Endothelial cell of umbilical vein (primary cell): ENCODE measurements around the gene FGF10. TPM values are rescaled to one million over a fixed set of nuclear protein-coding genes. Genes with fewer than 3 reads are reported as not detected.

ENCODE experiments used
- BruUV-seq: library from RNA; stranded (reverse); fragments of 400-500 nt; replicated peaks from 2 replicates; lab custom pipeline; 2021; lab: Mats Ljungman, UMichigan
- CTCF ChIA-PET: fragments of 300-600, 350-600 bp; sonication (Branson Sonifier 250); formaldehyde crosslinking; loops from one replicate; lab custom pipeline; 2021; ENCODE audit warnings: antibody characterized with exemption, inconsistent platforms; lab: Charles Lee
- POLR2A ChIA-PET: fragments of 300-600, 350-600 bp; sonication (Branson Sonifier 250); formaldehyde crosslinking; loops from one replicate; lab custom pipeline; 2021; ENCODE audit warnings: antibody characterized with exemption, inconsistent platforms; lab: Charles Lee
- DNase-seq: peaks from one replicate; pipeline ENCODE4 v3.0.0-alpha.2; 2011; ENCODE audit warnings: low read depth, low spot score
- FAIRE-seq: peaks from 2 replicates; lab custom pipeline; 2011; peaks lifted over from hg19 to GRCh38; lab: Jason Lieb, UNC
- H2AFZ ChIP-seq: 2 replicates; pipeline ENCODE4 v1.6.0; 2012; ENCODE audit warnings: low read depth, low read length, control low read depth, inconsistent platforms
- H3K27ac ChIP-seq: 2 replicates; pipeline ENCODE4 v1.5.1; 2011; ENCODE audit warnings: low read depth, mild to moderate bottlenecking, control low read depth, low read length, moderate library complexity; ENCODE audit not compliant: insufficient read depth
- H3K27me3 ChIP-seq, 2 experiments: 2 replicates each; pipeline versions ENCODE4 v1.6.0 to v1.6.1; 2011; ENCODE audit warnings: low read length in 2 of 2, mixed read lengths in 1 of 2; ENCODE audit not compliant: control insufficient read depth in 2 of 2, insufficient read depth in 2 of 2
- H3K36me3 ChIP-seq, 2 experiments: 2 replicates in 1 of 2; 3 replicates in 1 of 2; pipeline ENCODE4 v1.5.1; 2011; ENCODE audit warnings: low read length in 2 of 2, mild to moderate bottlenecking in 1 of 2, moderate library complexity in 1 of 2; ENCODE audit not compliant: control insufficient read depth in 2 of 2, insufficient read depth in 2 of 2; ENCODE audit errors: extremely low read depth in 1 of 2
- H3K4me1 ChIP-seq: 3 replicates; pipeline ENCODE4 v1.5.1; 2011; ENCODE audit warnings: mild to moderate bottlenecking, low read length; ENCODE audit not compliant: control insufficient read depth, insufficient read depth; ENCODE audit errors: extremely low read depth
- H3K4me2 ChIP-seq: 2 replicates; pipeline ENCODE4 v1.6.1; 2011; ENCODE audit warnings: low read length, control low read depth, mixed read lengths; ENCODE audit not compliant: insufficient read depth
- H3K4me3 ChIP-seq, 3 experiments: fragments of 200-600 bp in 1 of 3; sonication (generic), shearing (Covaris generic) in 1 of 3; replicated peaks in 1 of 3; 2 replicates each; pipeline ENCODE4 v1.5.1; 2011 to 2016; ENCODE audit warnings: control low read depth in 3 of 3, low read length in 3 of 3, mild to moderate bottlenecking in 2 of 3, inconsistent platforms in 1 of 3, low read depth in 1 of 3, moderate library complexity in 1 of 3; ENCODE audit not compliant: insufficient read depth in 1 of 3
- H3K79me2 ChIP-seq: 2 replicates; pipeline ENCODE4 v1.6.0; 2012; ENCODE audit warnings: low read length, inconsistent platforms; ENCODE audit not compliant: control insufficient read depth, insufficient read depth
- H3K9ac ChIP-seq: replicated peaks from 2 replicates; pipeline ENCODE3; 2011; ENCODE audit warnings: low read length, control low read depth; ENCODE audit not compliant: insufficient read depth; ENCODE audit errors: extremely low read depth
- H3K9me1 ChIP-seq: replicated peaks from 3 replicates; pipeline ENCODE4 v1.6.0; 2011; ENCODE audit warnings: mild to moderate bottlenecking, low read length; ENCODE audit not compliant: control insufficient read depth, insufficient read depth; ENCODE audit errors: extremely low read depth
- H3K9me3 ChIP-seq: replicated peaks from 2 replicates; pipeline ENCODE4 v1.5.1; 2012; ENCODE audit warnings: low read length, inconsistent platforms; ENCODE audit not compliant: control insufficient read depth, insufficient read depth
- H4K20me1 ChIP-seq: replicated peaks from 2 replicates; pipeline ENCODE3; 2011; ENCODE audit warnings: mild to moderate bottlenecking, low read length; ENCODE audit not compliant: control insufficient read depth, insufficient read depth; ENCODE audit errors: extremely low read depth
- EZH2 ChIP-seq: IDR thresholded peaks from 2 replicates; pipeline ENCODE4 v1.6.1; 2012; ENCODE audit warnings: borderline replicate concordance, low read depth, mild to moderate bottlenecking, moderate library complexity, low read length, inconsistent platforms; ENCODE audit not compliant: severe bottlenecking
- FOS ChIP-seq: IDR thresholded peaks from 2 replicates; pipeline ENCODE4 v1.6.1; 2011; ENCODE audit warnings: mild to moderate bottlenecking, low read length, moderate library complexity, borderline replicate concordance; ENCODE audit not compliant: insufficient read depth
- GATA2 ChIP-seq: IDR thresholded peaks from 2 replicates; pipeline ENCODE4 v1.7.0; 2011; ENCODE audit warnings: low read depth, mild to moderate bottlenecking, moderate library complexity, mixed read lengths, low read length; ENCODE audit not compliant: insufficient read length, insufficient read depth
- JUN ChIP-seq: IDR thresholded peaks from 2 replicates; pipeline ENCODE4 v1.6.1; 2011; ENCODE audit warnings: borderline replicate concordance, low read depth; ENCODE audit not compliant: insufficient read length, insufficient read depth
- MYC ChIP-seq: IDR thresholded peaks from one replicate; pipeline ENCODE4 v1.6.1; 2011; ENCODE audit warnings: mild to moderate bottlenecking, low read depth, low read length
- POLR2A ChIP-seq: IDR thresholded peaks from 2 replicates; pipeline ENCODE4 v1.6.1; 2012; ENCODE audit warnings: low read depth, mild to moderate bottlenecking, control low read depth, low read length
- POLR2AphosphoS5 ChIP-seq: IDR thresholded peaks from 2 replicates; pipeline ENCODE4 v1.6.1; 2012; ENCODE audit warnings: low read depth, mild to moderate bottlenecking, control low read depth, low read length, moderate library complexity; ENCODE audit not compliant: insufficient read depth
- dilution Hi-C: fragments of 300-500 bp; cut with MboI; formaldehyde crosslinking; loops from one replicate; pipeline ENCODE4 v1.15.0; 2019; ENCODE audit warnings: low sequenced_read_pairs; ENCODE audit not compliant: extremely low pct_ligation_motif_present
- intact Hi-C: fragments of 100-400 bp; cut with micrococcal nuclease; formaldehyde crosslinking; loops from one replicate; pipeline ENCODE4 v1.10.0; 2022
- polyA plus RNA-seq, 4 experiments: library from polyadenylated mRNA; depleted of rRNA in 3 of 4; stranded (reverse) in 3 of 4; unstranded in 1 of 4; fragments of >200 nt; gene quantifications; 2 replicates each; pipeline versions ENCODE4 v1.2.1 to v1.2.3, GENCODE V29; 2011 to 2012; ENCODE audit warnings: missing spikeins in 1 of 4
- total RNA-seq: library from RNA; stranded (reverse); gene quantifications from 2 replicates; pipeline ENCODE4 v1.2.3, GENCODE V29; 2021
- TF ChIP-seq, protein P1 (sequence below): IDR thresholded peaks from 2 replicates; pipeline ENCODE4 v1.6.1; 2011; ENCODE audit not compliant: insufficient read depth, insufficient read length
- TF ChIP-seq, protein P2 (sequence below), 2 donors: IDR thresholded peaks; 1 replicate in 1 of 2; 2 replicates in 1 of 2; pipeline ENCODE4 v1.5.1; 2011; ENCODE audit warnings: low read length in 2 of 2, mild to moderate bottlenecking in 2 of 2, moderate library complexity in 2 of 2, control low read depth in 1 of 2, inconsistent platforms in 1 of 2, low read depth in 1 of 2; ENCODE audit not compliant: insufficient read depth in 1 of 2; ENCODE audit errors: extremely low read depth in 1 of 2

Gene FGF10
- total and polyA plus RNA-seq, 2 donors (not counting 3 experiments of a cell fraction or from before 2014, with no cell fraction given), result not detected

DNA sequence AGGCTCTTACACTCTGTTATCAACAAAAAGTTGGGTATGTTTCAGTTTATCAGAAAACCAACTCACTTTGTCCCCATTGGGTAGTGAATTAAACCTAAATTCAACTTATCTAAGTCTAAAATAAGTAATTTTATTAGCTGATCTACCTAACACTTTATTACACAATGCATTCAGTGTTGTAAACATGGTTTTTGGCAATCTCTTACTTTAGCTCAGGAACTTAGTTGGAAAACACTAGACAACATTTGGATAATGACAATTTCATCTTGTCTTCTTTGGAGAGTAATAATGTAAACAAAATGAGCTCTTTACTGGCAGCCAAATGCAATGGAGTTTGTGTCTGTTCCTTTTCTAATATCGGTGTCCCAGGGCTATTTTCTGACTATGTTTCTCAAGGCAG, 33.0 kb downstream of the FGF10 start:
- Histone ChIP-seq H3K79me2 (no peaks in the 10 kb centered on the region), H3K9me3 (no peaks in the 10 kb centered on the region), H3K4me3 (no peak overlapping the region), H4K20me1 (no peaks in the 10 kb centered on the region), H2AFZ (no peak overlapping the region), H3K4me1 (no peaks in the 10 kb centered on the region), H3K27me3 (no peaks in the 10 kb centered on the region), H3K27ac (no peak overlapping the region), H3K36me3 (no peaks in the 10 kb centered on the region), H3K9me1 (no peaks in the 10 kb centered on the region), H3K4me2 (no peak overlapping the region), H3K9ac (no peak overlapping the region)
- POLR2A ChIA-PET, result no interaction called here
- dilution Hi-C loops, result no loop called here
- FAIRE-seq (no peak), DNase-seq (no peak)
- TF ChIP-seq GATA2, result no peak
- intact Hi-C loops, result no loop called here
- no TSS peak for BruUV-seq
- CTCF ChIA-PET, result no interaction called here

DNA sequence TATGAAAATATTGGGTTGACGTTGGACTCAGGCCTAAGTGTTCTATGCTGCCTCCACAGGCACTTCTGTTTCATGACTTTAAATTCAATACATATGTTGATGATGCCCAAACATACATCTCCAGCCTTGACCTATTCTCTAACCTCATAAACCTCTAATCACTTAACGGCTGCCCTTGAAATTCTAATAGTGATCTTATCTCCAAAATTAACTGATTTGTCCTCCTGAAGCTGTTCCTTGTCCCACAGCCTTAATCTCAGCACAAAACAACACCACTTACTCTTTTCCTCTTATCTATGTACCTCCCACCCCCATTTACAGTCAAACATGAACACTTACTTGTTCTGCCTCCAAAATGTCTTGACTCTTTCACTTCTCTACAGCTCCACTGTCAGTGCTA, 43.3 kb downstream of the FGF10 start:
- DNase-seq (no peak), FAIRE-seq (no peak)
- H3K27ac ChIP-seq, result no peak overlapping the region
- no peak overlapping the region for H3K4me2 ChIP-seq
- dilution Hi-C loops (no loop called here), intact Hi-C loops (no loop called here)
- no peaks in the 10 kb centered on the region for H3K4me1 ChIP-seq
- BruUV-seq, result no TSS peak
- no peak overlapping the region for H2AFZ ChIP-seq
- H3K9ac ChIP-seq, result no peak overlapping the region
- no peaks in the 10 kb centered on the region for H4K20me1 ChIP-seq
- TF ChIP-seq, protein P1, sequence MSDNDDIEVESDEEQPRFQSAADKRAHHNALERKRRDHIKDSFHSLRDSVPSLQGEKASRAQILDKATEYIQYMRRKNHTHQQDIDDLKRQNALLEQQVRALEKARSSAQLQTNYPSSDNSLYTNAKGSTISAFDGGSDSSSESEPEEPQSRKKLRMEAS, result no peak
- TF ChIP-seq EZH2 (no peak), POLR2A (no peak), POLR2AphosphoS5 (no peak), JUN (no peak), GATA2 (no peak), MYC (no peak), FOS (no peak)
- TF ChIP-seq, protein P2, sequence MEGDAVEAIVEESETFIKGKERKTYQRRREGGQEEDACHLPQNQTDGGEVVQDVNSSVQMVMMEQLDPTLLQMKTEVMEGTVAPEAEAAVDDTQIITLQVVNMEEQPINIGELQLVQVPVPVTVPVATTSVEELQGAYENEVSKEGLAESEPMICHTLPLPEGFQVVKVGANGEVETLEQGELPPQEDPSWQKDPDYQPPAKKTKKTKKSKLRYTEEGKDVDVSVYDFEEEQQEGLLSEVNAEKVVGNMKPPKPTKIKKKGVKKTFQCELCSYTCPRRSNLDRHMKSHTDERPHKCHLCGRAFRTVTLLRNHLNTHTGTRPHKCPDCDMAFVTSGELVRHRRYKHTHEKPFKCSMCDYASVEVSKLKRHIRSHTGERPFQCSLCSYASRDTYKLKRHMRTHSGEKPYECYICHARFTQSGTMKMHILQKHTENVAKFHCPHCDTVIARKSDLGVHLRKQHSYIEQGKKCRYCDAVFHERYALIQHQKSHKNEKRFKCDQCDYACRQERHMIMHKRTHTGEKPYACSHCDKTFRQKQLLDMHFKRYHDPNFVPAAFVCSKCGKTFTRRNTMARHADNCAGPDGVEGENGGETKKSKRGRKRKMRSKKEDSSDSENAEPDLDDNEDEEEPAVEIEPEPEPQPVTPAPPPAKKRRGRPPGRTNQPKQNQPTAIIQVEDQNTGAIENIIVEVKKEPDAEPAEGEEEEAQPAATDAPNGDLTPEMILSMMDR (IDR thresholded peaks at IDR 0.05; ENCODE audit: extremely low read depth in 1 of 2, insufficient read depth in 1 of 2, low read depth in 1 of 2, low read length in 2 of 2), result no peak
- H3K36me3 ChIP-seq, result no peaks in the 10 kb centered on the region
- ChIA-PET CTCF (no interaction called here), POLR2A (no interaction called here)
- H3K9me3 ChIP-seq, result no peaks in the 10 kb centered on the region
- H3K79me2 ChIP-seq, result no peaks in the 10 kb centered on the region
- no peaks in the 10 kb centered on the region for H3K9me1 ChIP-seq
- H3K4me3 ChIP-seq, result no peak overlapping the region
- H3K27me3 ChIP-seq, result no peaks in the 10 kb centered on the region
